Kidney capillary endothelial cell (primary cell): Measurements from ENCODE around the gene PLCB2.

Experiments used
- DNase-seq: peaks from one replicate; pipeline ENCODE4 v3.0.0-alpha.2; 2018; ENCODE audit warnings: low spot score

Gene PLCB2

DNA sequence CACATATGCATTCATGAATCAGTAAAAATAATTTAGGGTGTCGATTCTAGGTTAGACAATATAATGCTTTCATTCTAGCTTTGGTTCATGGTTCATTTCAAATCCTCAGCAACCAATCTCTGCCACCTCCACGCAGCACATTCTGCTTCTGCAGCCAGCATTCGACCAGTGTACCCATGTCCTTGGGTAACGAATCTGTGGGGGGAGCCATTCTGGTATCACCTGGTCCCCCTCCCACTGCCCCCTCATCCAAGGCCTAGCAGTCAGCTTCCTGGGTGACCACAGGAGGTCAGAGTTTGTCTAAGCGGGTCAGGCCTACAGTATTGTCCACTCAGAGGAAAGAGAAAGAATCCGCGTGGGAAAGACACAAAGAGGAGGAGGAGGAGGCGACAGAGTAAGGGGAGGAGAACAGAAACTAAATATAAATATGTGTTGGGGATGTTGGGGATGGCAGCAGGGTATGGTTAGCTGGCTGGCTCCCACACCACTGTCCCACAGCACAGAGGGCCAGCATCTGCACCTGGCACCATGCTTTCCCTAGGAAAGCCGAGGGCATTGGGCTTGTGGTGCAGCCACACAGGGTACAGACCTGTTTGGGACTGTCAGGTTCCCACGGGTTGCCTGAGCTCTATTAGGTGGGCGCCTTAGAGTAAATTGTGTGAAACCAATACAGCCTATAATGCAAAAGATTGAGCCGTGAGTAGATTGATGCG lies 56.8 kb downstream of the PLCB2 start:
- no peak for DNase-seq

DNA sequence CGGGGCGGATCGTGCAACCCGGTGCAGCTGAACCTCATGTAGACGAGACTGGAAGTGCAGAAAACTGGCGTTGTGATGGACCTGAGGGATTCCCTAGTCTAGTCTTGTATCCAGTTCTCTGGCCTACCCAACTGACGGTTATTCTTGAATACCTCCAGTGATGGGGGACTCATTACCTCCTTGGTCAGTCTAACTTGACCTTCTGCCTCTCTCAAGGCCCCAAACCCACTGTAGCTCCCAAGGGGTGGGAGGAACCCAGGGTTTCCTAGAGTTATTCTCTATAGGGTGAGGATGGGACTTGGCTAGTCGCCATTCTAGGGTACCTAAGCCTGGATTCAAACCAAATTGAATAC lies 57.5 kb downstream of the PLCB2 start:
- no peak for DNase-seq

DNA sequence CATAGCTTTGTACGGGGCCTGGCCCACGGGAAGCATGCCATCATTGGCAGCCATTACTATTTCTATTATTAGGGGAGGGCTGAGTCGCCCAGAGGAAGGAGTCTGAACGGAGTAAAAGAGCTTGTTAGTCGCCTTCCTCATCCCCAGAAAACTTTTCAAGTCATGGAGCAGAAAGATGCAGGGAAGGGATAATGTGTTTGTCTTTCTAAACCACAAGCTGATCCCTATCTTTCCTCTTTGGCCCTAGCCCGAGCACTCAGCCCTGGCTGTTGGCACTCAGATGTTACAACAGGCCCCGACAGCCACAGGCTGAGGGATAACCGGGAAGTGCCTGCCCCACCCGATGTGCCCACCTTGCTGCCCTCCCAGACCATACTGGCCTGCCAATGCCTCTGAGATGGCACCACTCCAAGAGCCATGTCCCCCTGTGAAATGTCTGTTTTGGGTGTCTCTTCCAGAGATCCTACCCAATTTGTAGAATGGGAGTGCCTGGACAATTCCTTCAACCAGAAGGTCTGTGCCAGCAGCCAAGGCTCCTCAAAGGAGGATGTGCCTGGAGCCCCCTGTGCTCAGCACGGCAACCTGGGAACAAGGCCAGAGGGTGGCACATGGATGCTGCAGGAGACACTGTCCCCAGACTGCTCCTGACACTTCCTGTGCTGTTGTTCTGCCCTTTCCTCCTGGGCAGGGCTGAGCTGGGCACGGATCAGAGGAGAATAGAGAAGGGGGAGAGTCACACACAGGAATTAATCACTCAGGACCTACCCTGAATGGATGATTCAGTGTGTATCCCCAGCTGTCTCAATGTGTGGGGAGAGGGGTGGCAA lies 58.0 kb downstream of the PLCB2 start:
- peak; percentile 55 for DNase-seq

DNA sequence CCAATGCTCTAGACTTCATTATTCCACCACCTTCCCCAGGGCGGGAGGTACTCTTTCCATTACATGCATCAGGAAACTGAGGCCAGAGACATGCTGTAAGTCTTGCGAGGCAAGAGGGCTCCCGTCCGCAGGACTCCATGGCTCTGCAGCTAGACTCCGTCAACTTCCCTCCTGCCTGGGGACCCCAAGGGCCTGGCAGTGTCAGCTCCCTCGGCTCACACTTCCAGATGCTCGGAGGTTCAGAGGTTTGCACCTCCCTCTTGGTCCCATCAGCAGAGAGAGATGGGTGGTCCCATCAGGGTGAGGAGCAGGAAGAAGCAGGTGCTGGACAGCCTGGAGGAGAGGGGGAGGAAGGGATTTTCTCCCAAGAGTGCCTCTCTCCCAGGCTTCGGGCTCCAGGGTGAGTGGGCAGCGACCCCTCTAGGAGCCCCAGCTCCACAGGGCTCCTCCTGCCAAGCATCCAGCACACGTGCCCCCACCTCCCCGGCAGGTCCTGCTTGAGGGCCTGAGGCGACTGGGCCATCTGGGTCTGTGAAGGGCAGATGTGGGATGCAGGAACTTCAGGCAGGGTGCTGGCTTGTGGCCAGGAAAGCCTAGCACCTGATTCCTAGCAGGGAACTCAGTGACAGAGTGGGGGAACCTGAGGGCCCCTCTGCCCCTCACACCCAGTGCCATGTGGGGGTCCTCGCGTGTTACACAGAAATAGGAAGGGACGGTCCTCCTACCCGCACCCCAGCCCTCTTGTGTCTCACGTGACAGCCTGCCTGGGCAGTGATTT lies 59.5 kb downstream of the PLCB2 start:
- DNase-seq, result no peak

DNA sequence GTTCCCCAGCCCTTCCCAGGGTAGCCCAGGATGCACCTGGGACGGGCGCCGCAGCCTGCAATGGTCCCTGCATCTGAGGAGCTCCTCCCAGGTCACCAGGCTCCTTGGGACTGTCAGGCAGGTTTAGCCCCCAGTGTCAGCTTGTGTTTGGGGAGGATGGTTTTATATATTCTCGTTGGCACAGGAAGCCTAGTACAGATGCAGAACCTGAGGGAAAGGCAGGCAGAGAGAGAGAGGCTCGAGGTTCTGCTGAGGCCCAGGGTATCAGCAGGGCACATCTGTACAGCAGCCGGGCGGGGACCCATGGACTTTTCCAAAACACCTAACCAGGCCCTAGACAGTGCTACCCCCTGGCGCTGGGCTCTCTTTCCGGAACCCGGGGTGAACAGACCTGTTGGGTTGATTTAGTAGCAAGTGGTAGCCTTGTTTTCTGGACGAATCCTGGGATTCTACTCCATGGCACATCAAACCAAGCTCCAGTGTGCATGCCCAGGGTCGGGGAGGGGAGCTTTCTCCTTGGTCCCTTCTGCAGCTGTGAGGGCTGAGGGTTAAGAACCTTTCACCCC lies 60.2 kb downstream of the PLCB2 start:
- no peak for DNase-seq

DNA sequence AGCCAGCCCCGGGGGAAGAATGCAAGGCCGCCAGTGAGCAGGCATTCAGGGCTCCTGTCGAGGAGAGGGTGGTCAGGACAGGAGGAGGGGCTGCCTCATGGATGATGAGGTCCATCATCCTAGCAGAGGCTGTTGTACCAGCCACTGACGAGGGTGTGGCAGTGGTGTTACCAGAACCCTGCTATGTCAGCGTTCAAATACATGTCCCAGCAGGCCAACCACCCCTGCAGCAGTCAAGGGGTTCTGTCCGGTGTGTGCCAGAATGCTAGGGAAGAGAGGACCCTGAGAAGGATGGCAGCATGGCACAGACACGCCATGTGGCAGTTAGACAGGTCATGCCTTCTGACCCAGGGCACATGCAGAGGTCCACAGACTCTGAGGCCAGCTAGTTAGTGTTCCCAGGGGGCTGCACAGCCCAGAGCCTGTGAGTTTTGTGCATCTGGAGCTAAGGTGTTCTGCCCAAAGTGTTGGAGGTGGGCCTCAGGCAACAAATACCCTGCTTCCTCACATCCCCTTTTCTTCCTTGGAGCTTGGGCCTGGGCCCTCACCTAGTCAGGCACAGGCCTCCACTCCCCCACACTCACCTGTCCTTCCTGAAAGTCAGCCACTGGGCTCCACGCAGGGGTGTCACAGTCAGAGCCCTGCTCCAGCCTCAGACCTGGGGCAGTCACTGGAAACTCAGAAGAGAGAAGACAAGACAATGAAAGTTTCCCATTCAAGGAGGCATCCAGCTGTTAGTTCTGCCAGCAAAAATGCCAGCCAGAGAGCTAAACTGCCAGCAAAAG lies 61.0 kb downstream of the PLCB2 start:
- DNase-seq, result no peak

DNA sequence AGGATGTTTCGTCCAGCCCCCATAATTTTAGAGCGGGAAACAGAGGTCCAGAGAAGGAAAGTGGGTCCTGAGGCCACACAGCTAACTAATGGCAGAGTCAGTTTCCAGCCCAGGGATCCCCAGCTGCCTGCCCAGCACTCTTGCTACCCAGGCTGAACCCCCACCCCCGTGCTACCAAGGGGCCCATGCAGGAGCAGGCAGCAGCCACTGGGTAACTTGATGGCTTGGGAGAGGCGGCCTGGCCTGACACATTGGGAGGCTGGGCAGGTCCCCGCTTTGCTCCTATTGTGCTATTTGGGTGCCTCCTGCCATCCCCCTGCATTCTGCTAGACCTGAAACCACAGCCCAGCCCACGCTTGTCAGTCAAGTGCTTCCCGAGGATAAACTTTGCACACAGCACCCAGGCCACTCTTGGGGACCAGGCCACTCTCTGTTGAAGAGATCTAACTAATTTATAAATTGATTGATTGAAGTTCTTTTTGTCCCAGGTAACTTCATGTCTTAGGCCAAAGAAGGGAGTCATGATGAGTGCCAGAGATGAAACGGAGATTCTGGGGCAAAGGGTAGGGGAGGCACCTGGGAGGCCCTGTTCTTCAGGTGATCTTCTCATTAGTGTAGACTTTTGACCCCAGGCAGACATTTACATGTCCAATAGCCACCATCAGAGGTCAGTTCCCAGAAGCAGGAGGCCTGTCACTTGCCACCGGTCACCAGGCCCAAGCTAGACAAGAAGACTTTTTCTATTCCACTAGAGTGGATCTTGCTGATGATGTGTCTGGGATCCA lies 61.9 kb downstream of the PLCB2 start:
- no peak for DNase-seq

DNA sequence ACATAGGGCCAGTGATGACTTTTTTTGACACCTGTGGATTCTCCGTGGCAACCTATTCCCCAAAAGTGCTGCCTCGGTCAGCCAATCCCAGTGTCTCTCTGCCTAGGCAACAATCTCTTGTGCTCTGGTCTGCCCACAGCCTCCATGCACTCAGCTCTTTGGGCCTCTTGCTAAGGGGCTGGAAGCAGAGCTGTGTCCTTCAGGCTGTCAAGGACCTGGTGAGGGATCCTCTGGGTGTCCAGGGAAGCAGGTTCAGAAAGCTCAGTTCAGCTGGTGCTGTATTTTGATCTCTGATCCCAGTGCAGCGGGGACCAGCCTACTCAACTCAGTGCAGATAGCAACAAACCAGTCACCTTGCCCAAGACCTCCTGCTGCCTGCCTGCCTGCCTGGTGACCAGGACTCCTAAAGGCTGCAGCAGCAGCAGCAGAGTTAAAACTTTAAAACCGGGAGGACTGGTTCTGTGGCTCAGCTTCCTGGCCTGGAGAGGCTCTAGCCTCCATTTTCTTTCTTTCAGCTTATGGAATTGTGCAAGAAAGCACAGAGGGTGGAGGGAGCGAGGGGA lies 62.7 kb downstream of the PLCB2 start:
- no peak for DNase-seq

DNA sequence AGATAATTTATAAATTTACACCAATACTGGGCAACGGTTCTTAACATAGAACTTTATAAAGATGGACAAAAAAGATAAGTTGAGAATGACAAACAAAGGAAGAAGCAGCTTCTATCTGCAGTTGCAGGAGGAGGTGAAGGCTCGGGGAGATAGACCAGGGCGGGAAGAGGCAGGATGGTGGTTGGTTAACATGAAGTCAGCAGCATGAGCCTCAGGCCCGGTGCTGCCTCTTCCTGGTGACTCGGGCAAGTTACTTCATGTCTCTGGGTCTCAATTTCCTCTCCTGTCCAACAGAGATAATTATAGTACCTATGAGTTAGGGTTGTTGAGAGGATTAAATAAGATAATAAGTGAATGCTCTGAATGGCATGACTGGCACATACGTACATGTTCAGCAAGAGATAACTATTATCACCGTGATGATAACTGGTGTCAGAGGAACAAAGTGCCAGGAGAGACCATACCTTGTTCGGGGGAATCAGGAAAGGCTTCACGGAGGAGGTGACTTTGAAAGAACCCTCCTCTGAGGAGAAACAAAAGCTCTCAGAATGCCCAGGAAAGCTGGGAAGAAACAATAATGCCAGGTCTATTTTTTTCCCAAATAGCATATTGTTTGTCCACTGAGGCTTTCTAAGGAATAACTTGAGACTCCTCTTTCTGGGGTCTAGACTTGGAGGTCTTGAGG lies 64.5 kb downstream of the PLCB2 start:
- DNase-seq, result no peak

DNA sequence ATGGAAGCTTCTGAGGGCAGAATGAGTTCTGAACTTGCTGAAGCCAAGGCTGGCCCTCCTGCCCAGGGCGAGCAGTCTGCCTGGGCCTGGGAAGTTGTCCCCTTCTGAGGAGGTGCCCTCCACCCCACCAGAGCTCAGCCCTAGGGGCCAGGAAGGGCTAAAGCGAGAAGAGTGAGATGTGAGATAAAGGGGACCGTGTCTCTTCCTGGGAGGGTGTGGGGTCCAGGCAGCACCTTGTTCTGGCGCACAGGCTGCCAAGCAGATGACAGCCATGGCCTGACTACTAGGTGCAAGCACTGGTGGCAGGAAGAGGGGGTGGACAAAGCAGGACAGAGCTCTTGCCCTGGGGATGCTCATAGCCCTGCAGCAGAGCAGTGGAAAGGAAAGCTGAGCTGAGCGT lies 65.1 kb downstream of the PLCB2 start:
- DNase-seq, result no peak

DNA sequence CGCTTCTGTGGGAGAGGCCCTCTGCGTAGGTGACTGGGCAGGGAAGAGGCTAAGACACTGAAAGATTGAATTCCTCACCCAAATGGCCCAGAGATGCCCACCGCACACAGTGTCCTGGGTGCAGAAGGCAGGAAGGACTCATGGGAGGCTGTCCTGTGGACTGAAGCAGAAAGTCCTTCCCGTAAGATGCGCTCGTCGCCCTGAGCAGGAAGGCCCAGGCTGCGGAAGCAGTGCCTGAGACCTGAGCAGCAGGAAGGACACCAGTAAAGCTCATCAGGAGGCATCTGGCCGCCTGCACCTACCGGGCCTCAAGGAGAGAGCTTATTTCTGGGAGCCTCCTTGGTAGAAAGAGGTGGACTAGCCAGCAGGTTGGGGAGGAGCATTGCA lies 65.5 kb downstream of the PLCB2 start:
- no peak for DNase-seq

DNA sequence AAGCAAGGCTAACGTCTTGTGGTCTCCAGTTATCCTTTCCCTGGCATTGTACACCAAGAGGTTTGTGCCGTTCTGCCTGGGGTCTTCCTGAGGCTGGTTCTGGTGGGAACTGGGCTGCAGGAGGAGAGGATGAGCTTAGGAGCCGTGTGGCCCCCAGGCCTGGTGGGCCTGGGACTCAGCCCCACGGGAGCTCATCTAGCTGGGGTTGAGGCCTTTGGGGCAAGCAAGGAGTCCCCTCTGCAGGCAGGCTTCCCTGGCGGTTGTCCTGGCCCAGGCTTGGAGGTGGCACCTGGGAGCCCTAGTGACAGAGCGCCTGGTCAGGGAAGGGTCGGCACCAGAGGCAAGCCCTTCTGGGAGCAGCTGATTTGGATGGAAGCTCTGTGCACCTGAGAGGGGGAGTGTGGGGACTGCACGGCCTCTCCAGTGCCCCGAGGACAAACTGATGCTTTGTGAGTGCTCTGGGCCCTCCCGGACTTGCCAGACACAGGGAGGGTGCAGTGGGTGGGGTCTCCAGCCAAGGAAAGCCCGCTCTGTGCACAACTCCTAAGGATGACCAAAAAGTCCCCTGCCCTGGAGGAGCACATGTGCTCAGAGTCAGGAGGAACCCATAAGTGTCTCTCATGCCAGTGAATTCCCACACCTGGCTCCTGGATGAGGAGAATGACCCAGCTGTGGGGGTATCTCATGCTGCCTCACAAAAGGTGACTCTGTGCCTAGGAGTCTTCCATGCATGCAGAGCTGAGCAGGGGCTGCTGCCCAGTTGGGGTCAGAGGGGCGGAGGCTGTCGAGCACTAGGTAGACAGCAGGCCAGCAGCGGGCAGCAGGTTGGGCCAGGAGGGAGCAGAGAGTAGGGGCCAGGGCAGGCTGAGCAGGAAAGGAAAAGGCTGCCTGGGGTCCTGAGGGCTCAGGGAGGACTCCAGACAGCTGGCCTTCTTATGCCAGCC lies 66.2 kb downstream of the PLCB2 start:
- DNase-seq, result no peak

DNA sequence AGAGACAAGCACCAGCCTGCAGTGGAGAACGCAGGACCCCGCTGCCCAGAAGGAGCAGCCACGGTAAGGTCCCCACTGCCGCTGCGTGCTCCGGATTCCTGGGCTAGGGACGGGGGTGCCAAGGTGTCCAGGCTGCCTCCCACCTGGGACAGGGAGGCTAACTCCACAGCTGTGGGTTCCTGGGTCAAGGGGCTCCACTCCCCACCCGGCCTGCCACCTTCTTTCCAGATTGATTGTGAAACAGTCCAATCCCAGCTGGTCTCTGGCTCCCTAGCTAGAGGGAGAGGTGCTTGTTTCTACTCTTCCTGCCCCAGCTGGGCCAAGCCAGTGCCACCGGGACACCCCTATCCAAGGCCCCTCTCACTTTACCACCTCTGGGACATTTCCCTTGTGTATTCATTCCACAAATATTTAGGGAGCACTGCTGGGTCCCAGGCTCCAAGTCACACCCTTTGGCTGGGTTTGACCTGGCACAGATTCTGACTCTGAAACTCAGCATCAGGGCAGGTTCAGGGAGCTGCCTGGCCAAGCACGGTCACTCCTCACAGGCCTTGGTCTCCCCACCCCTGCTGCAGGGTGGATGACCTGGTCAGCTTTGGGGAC lies 67.0 kb downstream of the PLCB2 start:
- DNase-seq, result no peak

DNA sequence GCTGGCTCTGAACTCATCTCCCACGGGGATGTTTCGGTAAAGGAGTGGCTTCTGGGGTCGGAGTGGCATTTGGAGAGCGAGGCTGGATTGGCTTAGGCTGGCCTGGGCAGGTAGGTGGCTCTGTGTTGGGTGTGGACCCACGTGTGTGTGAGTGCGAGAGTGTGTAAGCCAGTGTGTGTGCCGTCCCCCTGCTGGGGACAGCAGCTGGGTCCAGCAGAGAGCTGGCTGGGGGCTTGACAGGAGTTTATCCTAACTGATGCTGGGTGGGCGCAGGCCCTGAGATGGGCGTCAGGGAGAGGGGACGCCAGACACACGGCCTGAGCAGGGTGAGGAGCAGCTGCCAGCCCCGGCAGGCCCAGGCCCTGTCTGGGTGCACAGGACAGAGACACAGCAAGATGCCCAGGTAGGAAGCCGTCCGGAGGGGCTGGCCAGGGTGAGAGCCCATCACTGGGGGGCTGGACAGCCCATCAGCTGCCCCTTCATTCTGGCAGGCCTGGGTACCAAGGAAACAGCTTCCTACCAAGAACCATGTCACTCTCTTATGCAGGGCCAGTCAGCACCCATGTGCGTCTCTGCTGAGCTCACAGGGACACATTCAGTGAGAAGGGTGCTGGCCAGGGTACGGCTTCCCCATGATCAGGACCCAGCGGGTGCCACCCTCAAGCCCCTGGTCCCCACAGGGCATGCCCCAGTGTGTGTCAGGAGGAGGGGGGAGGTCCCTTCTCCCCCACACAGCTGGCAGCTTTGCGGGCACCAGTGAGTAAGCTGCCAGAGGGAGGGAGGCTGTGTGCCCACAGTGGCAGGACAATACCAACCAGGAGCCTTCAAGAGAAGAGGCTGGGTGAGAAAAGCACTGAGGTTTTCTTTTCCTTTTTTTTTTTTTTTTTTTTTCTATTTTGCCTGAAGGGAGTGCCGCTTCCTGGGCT lies 67.8 kb downstream of the PLCB2 start:
- no peak for DNase-seq

DNA sequence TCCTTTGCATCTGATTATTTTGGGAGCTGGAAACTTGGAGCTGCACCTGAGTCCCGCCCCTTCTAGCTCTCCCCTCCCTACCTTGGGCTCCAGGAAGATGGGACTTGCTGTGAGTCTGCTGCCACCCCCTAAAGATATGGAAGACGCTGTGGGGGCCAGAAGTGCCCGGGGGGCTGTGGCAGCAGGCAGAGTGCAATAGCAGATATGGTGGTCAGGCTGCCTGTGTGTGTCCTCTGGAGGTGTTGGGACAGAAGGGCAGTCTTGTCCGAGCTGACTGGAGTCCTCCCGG lies 68.4 kb downstream of the PLCB2 start:
- DNase-seq, result no peak

DNA sequence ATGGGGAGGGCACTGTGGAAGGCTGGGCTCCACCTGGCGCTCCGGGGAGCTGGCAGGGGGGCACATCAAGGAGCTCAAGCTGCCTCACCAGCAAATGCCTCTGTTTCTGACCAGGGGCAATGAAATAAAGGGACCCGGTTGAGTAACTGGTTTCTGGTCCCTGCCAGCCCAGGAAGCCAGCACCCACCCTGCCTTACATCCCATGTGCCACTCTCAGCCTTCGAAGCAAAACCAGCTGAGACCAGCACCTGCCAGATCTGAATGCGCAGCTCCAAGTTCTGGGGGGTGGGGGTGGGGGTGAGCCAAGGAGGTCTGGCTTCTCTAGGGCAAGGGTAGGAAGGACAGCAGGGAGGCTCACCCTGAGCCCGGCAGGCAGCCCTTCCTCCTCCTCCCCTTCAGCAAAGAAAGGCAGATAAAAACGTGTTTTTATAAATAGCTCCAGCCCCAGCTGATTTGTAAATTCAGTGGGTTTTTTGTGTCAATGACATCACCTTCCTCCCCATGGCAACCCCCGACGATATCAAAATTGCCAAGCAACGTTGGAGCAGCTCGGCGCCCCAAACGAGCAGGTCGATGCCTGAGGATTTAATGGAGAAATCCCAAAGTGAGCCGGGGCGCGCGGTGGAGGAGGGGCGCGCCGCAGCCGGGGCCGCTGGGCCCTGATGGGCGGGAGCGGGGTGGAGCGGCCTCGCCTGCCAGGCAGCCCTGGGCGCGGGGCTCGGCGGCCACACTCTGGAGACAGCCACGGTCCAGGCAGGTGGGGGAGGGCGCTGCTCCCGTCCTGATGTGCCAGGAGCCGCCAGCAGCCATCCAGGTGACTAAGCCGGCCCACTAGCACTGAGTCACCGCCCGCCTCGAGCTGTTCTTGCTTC lies 69.0 kb downstream of the PLCB2 start, which contains the start of gene PAK6:
PAK6 (plus strand) TSS at position 532 of the 872 bp plus-strand sequence. CDS start 25,723 bp downstream, outside the sequence.
- no peak for DNase-seq
